HCT116 (cell line): Measurements from ENCODE around the gene LCE3D. TPM values are rescaled to one million over a fixed set of nuclear protein-coding genes. Genes with fewer than 3 reads are reported as not detected.

Experiments
- ATAC-seq: fragments of 200-7000 bp; cut with Tn5 transposase; 2 replicates; pipeline ENCODE4 v1.9.1; 2020; ENCODE audit warnings: mild to moderate bottlenecking, moderate library complexity
- BruUV-seq: library from RNA; stranded (reverse); fragments of 400-500 nt; replicated peaks from 2 replicates; lab custom pipeline; 2021; lab: Mats Ljungman, UMichigan
- CTCF ChIA-PET: fragments of 300-600 bp; sonication (Branson Sonifier 250); formaldehyde crosslinking; loops from one replicate; lab custom pipeline; 2021; ENCODE audit warnings: antibody characterized with exemption; lab: Charles Lee
- POLR2A ChIA-PET: fragments of 300-600, 350-600 bp; sonication (Branson Sonifier 250); formaldehyde crosslinking; loops from one replicate; lab custom pipeline; 2021; ENCODE audit warnings: antibody characterized with exemption; lab: Charles Lee
- RAD21 ChIA-PET, 2 experiments: fragments of 300-600 bp; sonication (Branson Sonifier 250); formaldehyde crosslinking; loops; one replicate each; lab custom pipeline; 2023; ENCODE audit warnings: low total read pairs in 2 of 2; ENCODE audit not compliant: uncharacterized antibody in 2 of 2, unreplicated experiment in 2 of 2, low non-redundant PET in 1 of 2; lab: Charles Lee
- DNase-seq: peaks from one replicate; pipeline ENCODE4 v3.0.0-alpha.2; 2010; ENCODE audit warnings: low read depth, low spot score
- H2AFZ ChIP-seq: fragments of 200-600 bp; shearing (Covaris generic), sonication (generic); 2 replicates; pipeline ENCODE4 v1.6.1; 2017; ENCODE audit warnings: low read depth, mixed run types, mixed read lengths, antibody characterized with exemption, low read length; ENCODE audit not compliant: poor library complexity, severe bottlenecking
- H3K27ac ChIP-seq: 2 replicates; pipeline ENCODE4 v1.5.1; 2012; ENCODE audit warnings: low read depth, low read length
- H3K27me3 ChIP-seq: fragments of 200-600 bp; sonication (generic); 2 replicates; pipeline ENCODE4 v1.6.1; 2016; ENCODE audit warnings: mixed run types, low read length, mixed read lengths; ENCODE audit not compliant: insufficient read depth
- H3K36me3 ChIP-seq, 2 experiments: fragments of 200-500 bp in 1 of 2; fragments of 200-600 bp in 1 of 2; sonication (Bioruptor generic) in 1 of 2; sonication (generic) in 1 of 2; 2 replicates each; pipeline versions ENCODE4 v1.5.1 to v1.6.1; 2014 to 2016; ENCODE audit warnings: low read length in 2 of 2, inconsistent platforms in 1 of 2, mixed read lengths in 1 of 2, mixed run types in 1 of 2; ENCODE audit not compliant: insufficient read depth in 2 of 2, control insufficient read depth in 1 of 2
- H3K4me1 ChIP-seq, 2 experiments: fragments of 200-600 bp in 1 of 2; sonication (generic) in 1 of 2; 2 replicates each; pipeline versions ENCODE4 v1.5.1 to v1.6.1; 2012 to 2017; ENCODE audit warnings: low read length in 2 of 2, inconsistent platforms in 1 of 2, mild to moderate bottlenecking in 1 of 2, mixed read lengths in 1 of 2, mixed run types in 1 of 2, moderate library complexity in 1 of 2; ENCODE audit not compliant: insufficient read depth in 2 of 2, control insufficient read depth in 1 of 2
- H3K4me2 ChIP-seq: fragments of 200-600 bp; sonication (generic); 2 replicates; pipeline ENCODE4 v1.6.1; 2017; ENCODE audit warnings: mixed run types, low read length, mixed read lengths
- H3K4me3 ChIP-seq, 2 experiments: fragments of 200-600 bp in 1 of 2; sonication (generic) in 1 of 2; replicated peaks in 1 of 2; 2 replicates each; pipeline ENCODE4 v1.5.1; 2011 to 2016; ENCODE audit warnings: low read length in 2 of 2, control low read depth in 1 of 2, low read depth in 1 of 2, mild to moderate bottlenecking in 1 of 2, mixed read lengths in 1 of 2, mixed run types in 1 of 2
- H3K79me2 ChIP-seq: fragments of 200-600 bp; sonication (generic); 2 replicates; pipeline ENCODE4 v1.6.1; 2017; ENCODE audit warnings: mild to moderate bottlenecking, mixed run types, low read length, moderate library complexity, mixed read lengths; ENCODE audit not compliant: insufficient read depth
- H3K9ac ChIP-seq: fragments of 200-600 bp; sonication (generic); 2 replicates; pipeline ENCODE4 v1.6.1; 2016; ENCODE audit warnings: low read length, mixed read lengths
- H3K9me2 ChIP-seq: fragments of 200-600 bp; sonication (generic), shearing (Covaris generic); 2 replicates; pipeline ENCODE4 v1.6.1; 2017; ENCODE audit warnings: mixed run types, mild to moderate bottlenecking, moderate library complexity; ENCODE audit not compliant: insufficient read depth
- H3K9me3 ChIP-seq, 2 experiments: fragments of 200-500 bp in 1 of 2; fragments of 200-600 bp in 1 of 2; sonication (Bioruptor generic) in 1 of 2; sonication (generic) in 1 of 2; 2 replicates each; pipeline ENCODE4 v1.6.1; 2014 to 2017; ENCODE audit warnings: low read length in 2 of 2, mixed read lengths in 2 of 2, inconsistent platforms in 1 of 2, low read depth in 1 of 2, mild to moderate bottlenecking in 1 of 2, mixed run types in 1 of 2, moderate library complexity in 1 of 2; ENCODE audit not compliant: control insufficient read depth in 1 of 2, insufficient read depth in 1 of 2
- H4K20me1 ChIP-seq: fragments of 200-600 bp; sonication (generic), shearing (Covaris generic); 2 replicates; pipeline ENCODE4 v1.6.1; 2017; ENCODE audit warnings: mixed run types, mild to moderate bottlenecking, moderate library complexity; ENCODE audit not compliant: insufficient read depth
- CTCF ChIP-seq, 3 experiments: fragments of 200-600 bp in 1 of 3; sonication (generic) in 1 of 3; IDR thresholded peaks in 2 of 3; conservative IDR thresholded peaks in 1 of 3; 2 replicates each; pipeline ENCODE4 v1.5.1; 2012 to 2017; ENCODE audit warnings: low read depth in 2 of 3, low read length in 2 of 3, antibody characterized with exemption in 1 of 3, borderline replicate concordance in 1 of 3, control low read depth in 1 of 3, mild to moderate bottlenecking in 1 of 3, mixed read lengths in 1 of 3, mixed run types in 1 of 3, moderate library complexity in 1 of 3; ENCODE audit not compliant: insufficient read depth in 1 of 3
- EGR1 ChIP-seq: IDR thresholded peaks from 2 replicates; pipeline ENCODE4 v1.6.1; 2012; ENCODE audit warnings: low read depth
- ELF1 ChIP-seq: IDR thresholded peaks from 2 replicates; pipeline ENCODE4 v1.6.1; 2012; ENCODE audit warnings: low read depth, borderline replicate concordance
- EZH2 ChIP-seq: fragments of 200-600 bp; sonication (generic); IDR thresholded peaks from 2 replicates; pipeline ENCODE4 v1.6.1; 2017; ENCODE audit warnings: antibody characterized with exemption, mixed run types
- EZH2phosphoT487 ChIP-seq: fragments of 200-600 bp; IDR thresholded peaks from 2 replicates; pipeline ENCODE4 v1.6.1; 2018; ENCODE audit warnings: antibody characterized with exemption, borderline replicate concordance
- FOSL1 ChIP-seq: IDR thresholded peaks from 2 replicates; pipeline ENCODE4 v1.6.1; 2012; ENCODE audit warnings: low read depth
- JUND ChIP-seq: IDR thresholded peaks from 2 replicates; pipeline ENCODE4 v1.6.1; 2012
- RAD21 ChIP-seq: IDR thresholded peaks from 2 replicates; pipeline ENCODE4 v1.6.1; 2012; ENCODE audit warnings: low read depth, mild to moderate bottlenecking
- SP1 ChIP-seq: IDR thresholded peaks from 2 replicates; pipeline ENCODE4 v1.6.1; 2012; ENCODE audit warnings: low read depth
- ZFX ChIP-seq: fragments of 450-650 bp; IDR thresholded peaks from 2 replicates; pipeline ENCODE4 v1.6.1; 2017
- intact Hi-C: fragments of 100-400 bp; cut with micrococcal nuclease; formaldehyde crosslinking; loops from 2 replicates; pipeline ENCODE4 v1.10.0; 2022
- total RNA-seq: library from RNA; stranded (reverse); gene quantifications from one replicate; pipeline ENCODE4 v1.2.1, GENCODE V29; 2021; ENCODE audit not compliant: unreplicated experiment

LCE3D gene
- total RNA-seq, 1 experiment from 2014 or later: not detected

GRCh38 chr1:152596986-152597385 is 16.7 kb upstream of the LCE3D start:
- ATAC-seq: no peak

GRCh38 chr1:152585586-152585985 is 5.3 kb upstream of the LCE3D start:
- RAD21 ChIA-PET: no interaction called here
- no peak overlapping the region for H3K27ac ChIP-seq

More at GRCh38 chr1:152596986-152597385, 16.7 kb upstream of the LCE3D start:
- no peak for DNase-seq
- RAD21 ChIA-PET: no interaction called here
- H3K27ac ChIP-seq: no peak overlapping the region
- H3K4me3 ChIP-seq: no peak overlapping the region
- POLR2A ChIA-PET: no interaction called here
- no peaks in the 10 kb centered on the region for H3K27me3 ChIP-seq
- no peak for TF ChIP-seq EGR1
- TF ChIP-seq SP1: no peak
- TF ChIP-seq RAD21: no peak
- no peak for TF ChIP-seq EZH2
- TF ChIP-seq CTCF (IDR thresholded peaks at IDR 0.05 in 2 of 3, conservative IDR thresholded peaks at IDR 0.05 in 1 of 3; ENCODE audit: borderline replicate concordance in 1 of 3, insufficient read depth in 1 of 3, low read depth in 2 of 3, low read length in 2 of 3): no peak
- no peak for TF ChIP-seq ZFX
- TF ChIP-seq EZH2phosphoT487: no peak
- no peak for TF ChIP-seq ELF1
- TF ChIP-seq FOSL1: no peak
- TF ChIP-seq, all 23 proteins: peak for 0
- Histone ChIP-seq H3K9me2 (no peaks in the 10 kb centered on the region), H3K9ac (no peak overlapping the region), H3K4me2 (no peak overlapping the region), H3K9me3 (no peaks in the 10 kb centered on the region), H3K79me2 (no peaks in the 10 kb centered on the region), H4K20me1 (no peaks in the 10 kb centered on the region), H3K4me1 (no peaks in the 10 kb centered on the region), H2AFZ (no peak overlapping the region), H3K36me3 (no peaks in the 10 kb centered on the region)
- CTCF ChIA-PET: no interaction called here
- intact Hi-C loops: no loop called here
- BruUV-seq: no TSS peak

More at GRCh38 chr1:152585586-152585985, 5.3 kb upstream of the LCE3D start:
- no peaks in the 10 kb centered on the region for H3K36me3 ChIP-seq
- H3K27me3 ChIP-seq: no peaks in the 10 kb centered on the region; the same call in 1 of the 2 replicates
- H3K4me3 ChIP-seq: no peak overlapping the region
- H3K79me2 ChIP-seq: no peaks in the 10 kb centered on the region
- H3K9ac ChIP-seq: no peak overlapping the region
- BruUV-seq: no TSS peak
- ATAC-seq: no peak
- no peaks in the 10 kb centered on the region for H3K4me1 ChIP-seq
- no peak for DNase-seq
- TF ChIP-seq CTCF (IDR thresholded peaks at IDR 0.05 in 2 of 3, conservative IDR thresholded peaks at IDR 0.05 in 1 of 3; ENCODE audit: borderline replicate concordance in 1 of 3, insufficient read depth in 1 of 3, low read depth in 2 of 3, low read length in 2 of 3) (peak in 2 of 3 experiments; percentile 21 to 25; a peak in 3 of 6 replicates), JUND (no peak)
- intact Hi-C loops: no loop called here
- no peaks in the 10 kb centered on the region for H4K20me1 ChIP-seq
- no peaks in the 10 kb centered on the region for H3K9me3 ChIP-seq
- no peaks in the 10 kb centered on the region for H3K9me2 ChIP-seq
- H3K4me2 ChIP-seq: no peak overlapping the region
- ChIA-PET POLR2A (no interaction called here), CTCF (no interaction called here)
- H2AFZ ChIP-seq: no peak overlapping the region
